Activated gamma-delta T cell treated with anti-CD3 and anti-CD28 coated beads, Interleukin-2, amount 50 U/mL, for 16 hours (primary cell): ENCODE data around the gene RASGRP4.
"Not testable (repeated sequence)": the region's sequence is repeated elsewhere in the genome, so short reads cannot be mapped to it uniquely, and the experiment has no call there.

Experiments used
- DNase-seq: peaks from one replicate; pipeline ENCODE4 v3.0.0-alpha.2; 2020; ENCODE audit warnings: low read depth

RASGRP4 gene

GRCh38 chr19:38425810-38426466 is at the start of gene RASGRP4:
Gene RASGRP4, minus strand, starts transcription at chr19:38426219. Its CDS starts 128 bp downstream, at chr19:38426091.
- DNase-seq, result no peak

- DNase-seq, result no peak
Measured at GRCh38 chr19:38475176-38475575, 49.2 kb upstream of the RASGRP4 start.

- DNase-seq, result no peak
Measured at GRCh38 chr19:38473201-38473600, 47.2 kb upstream of the RASGRP4 start.

DNA sequence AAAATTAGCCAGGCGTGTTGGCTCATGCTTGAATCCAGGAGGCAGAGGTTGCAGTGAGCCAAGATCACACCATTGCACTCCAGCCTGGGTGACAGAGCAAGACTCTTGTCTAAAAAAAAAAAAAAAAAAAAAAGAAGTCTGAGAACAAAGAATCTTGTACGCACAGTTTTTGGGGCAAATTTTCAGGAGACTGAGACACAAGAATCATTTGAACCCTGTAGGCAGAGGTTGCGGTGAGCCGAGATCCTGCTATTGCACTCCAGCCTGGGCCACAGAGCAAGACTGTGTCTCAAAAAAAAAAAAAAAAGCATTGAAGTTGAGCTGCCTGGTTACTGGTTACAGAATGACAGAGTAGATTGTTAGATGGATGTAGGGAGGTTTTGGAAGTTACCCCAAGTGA is 46.7 kb upstream of the RASGRP4 start:
- DNase-seq, result not testable (repeated sequence)

DNA sequence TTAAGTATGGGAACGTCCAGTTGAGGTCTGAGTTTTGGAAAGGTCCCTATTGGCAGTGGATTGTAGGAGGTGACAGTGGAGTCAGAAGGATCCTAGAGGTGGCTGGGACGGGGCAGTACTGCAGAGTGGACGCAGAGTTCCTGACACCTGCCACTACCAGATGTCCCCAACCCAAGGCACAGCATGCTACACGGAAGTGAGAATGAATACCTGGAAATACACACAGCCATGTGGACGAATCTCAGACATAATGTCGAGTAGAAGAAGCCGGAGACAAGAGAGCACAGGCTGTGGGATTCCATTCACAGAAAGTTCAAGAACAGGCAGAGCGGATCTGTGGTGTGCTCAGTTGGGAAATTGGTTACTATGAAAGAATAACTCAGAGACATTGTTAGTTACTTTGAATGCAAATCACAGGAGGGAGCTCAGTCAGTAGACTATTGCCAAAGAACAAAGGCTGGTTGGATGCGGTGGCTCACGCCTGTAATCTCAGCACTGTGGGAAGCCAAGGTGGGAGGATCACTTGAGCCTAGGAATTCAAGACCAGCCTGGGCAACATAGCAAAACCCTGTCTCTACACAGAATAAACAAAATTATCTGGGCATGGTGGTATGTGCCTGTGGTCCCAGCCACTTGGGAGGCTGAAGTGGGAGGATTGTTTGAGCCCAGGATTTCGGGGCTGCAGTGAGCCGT is 44.9 kb upstream of the RASGRP4 start:
- no peak for DNase-seq

DNA sequence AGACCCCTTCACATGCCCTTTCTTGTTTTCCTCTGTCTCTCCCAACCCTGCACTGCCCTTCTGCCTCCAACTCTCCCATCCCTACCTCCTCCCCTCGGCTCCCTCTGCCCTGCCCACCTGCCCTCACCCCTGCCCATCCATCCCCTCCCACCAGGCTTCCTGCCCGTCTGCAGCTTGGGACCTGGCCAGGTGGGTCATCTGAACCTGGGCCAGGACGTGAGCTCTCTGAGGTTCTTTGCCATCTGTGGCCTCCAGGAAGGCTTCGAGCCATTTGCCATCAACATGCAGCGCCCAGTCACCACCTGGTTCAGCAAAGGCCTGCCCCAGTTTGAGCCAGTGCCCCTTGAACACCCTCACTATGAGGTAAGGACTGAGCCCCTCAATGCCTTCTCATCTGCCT is 43.1 kb upstream of the RASGRP4 start:
- no peak for DNase-seq

DNA sequence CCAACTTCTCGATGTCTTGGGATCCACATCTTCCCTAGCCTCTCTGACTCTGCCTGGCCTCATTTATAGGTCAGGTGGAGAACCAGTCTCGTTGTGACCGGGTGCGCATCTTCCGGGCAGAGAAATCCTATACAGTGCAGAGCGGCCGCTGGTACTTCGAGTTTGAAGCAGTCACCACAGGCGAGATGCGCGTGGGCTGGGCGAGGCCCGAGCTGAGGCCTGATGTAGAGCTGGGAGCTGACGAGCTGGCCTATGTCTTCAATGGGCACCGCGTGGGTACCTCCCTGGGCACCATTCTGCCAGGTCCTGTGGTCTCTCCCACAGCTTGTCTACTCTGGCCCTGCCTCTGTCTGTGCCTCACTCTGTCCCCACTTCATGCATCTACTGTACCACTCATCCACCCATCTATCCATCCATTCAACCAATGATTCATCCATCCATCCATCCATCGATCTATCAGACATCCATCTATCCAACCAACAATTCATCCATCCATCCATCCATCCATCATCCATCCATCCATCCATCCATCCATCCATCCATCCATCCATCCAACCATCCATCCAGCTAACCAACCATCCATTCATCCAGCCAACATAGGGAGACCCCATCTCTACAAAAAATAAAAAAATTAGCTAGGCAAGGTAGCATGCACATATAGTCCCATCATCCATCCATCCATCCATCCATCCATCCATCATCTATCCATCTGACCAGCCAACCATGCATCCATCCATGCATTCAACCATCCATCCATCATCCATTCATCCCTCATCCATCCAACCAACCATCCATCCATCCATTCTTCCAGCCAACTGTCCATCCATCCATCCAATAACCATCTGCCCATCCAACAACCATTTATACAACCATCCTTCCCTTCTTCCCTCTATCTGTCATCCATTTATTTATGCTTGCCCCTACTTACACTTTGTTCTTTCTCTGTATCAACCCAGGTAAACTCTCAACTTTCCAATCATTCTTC is 41.8 kb upstream of the RASGRP4 start:
- no peak for DNase-seq

DNA sequence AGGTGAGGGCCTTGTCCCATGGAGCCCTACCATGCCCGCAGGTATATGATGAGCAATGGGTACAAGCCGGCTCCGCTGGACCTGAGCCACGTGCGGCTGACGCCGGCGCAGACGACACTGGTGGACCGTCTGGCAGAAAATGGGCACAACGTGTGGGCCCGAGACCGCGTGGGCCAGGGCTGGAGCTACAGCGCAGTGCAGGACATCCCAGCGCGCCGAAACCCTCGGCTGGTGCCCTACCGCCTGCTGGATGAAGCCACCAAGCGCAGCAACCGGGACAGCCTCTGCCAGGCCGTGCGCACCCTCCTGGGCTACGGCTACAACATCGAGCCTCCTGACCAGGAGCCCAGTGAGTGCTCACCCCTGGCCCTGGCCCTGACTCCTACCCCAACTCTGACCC is 40.0 kb upstream of the RASGRP4 start:
- DNase-seq, result no peak

GRCh38 chr19:38464421-38465082 is 38.5 kb upstream of the RASGRP4 start:
- DNase-seq, result no peak

DNA sequence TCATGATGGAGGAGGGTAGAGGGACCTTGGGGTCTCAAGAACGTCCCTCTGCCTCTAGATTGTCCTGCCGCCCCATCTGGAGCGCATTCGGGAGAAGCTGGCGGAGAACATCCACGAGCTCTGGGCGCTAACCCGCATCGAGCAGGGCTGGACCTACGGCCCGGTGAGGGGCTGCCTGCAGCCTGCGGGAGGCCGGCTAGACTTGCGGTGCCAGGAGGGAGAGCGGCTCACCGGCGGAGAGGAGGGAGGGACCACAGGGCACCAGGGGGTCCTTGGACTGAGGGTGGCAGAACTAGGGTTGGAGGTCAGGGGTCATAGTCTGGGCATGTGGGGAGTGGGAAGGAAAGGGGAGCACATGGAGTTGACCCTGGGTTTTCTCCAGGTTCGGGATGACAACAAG is 37.3 kb upstream of the RASGRP4 start:
- no peak for DNase-seq

GRCh38 chr19:38458991-38459390 is 33.0 kb upstream of the RASGRP4 start:
- DNase-seq, result no peak

DNA sequence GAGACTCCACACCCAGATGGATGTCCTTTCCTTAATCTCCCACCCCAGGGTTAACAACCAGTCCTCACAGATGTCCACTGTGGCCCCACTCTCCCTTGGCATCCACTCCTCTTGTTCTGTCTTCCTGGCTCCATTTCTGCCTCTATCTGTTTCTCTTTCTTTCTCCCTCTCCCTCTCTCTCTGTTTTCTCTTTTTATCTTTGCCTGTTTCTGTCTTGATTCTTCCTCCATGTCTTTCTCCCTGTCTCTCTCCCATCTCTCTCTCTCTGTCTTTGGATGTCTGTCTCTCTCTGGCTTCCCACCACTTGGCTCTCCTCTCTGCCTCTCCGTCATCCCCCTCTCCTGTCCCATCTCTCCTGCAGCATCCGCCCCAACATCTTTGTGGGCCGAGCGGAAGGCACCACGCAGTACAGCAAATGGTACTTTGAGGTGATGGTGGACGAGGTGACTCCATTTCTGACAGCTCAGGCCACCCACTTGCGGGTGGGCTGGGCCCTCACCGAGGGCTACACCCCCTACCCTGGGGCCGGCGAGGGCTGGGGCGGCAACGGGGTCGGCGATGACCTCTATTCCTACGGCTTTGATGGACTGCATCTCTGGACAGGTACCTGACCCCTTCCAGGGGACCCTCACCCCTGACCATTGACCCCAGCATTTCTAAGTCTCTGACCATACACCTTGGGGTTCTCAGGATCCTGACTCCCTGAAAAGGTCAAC is 31.8 kb upstream of the RASGRP4 start:
- no peak for DNase-seq

GRCh38 chr19:38457202-38457601 is 31.2 kb upstream of the RASGRP4 start:
- DNase-seq, result no peak

GRCh38 chr19:38455031-38455430 is 29.0 kb upstream of the RASGRP4 start:
- no peak for DNase-seq

GRCh38 chr19:38453596-38453995 is 27.6 kb upstream of the RASGRP4 start:
- no peak for DNase-seq

- no peak for DNase-seq
Measured at GRCh38 chr19:38452430-38453366, 26.7 kb upstream of the RASGRP4 start.

DNA sequence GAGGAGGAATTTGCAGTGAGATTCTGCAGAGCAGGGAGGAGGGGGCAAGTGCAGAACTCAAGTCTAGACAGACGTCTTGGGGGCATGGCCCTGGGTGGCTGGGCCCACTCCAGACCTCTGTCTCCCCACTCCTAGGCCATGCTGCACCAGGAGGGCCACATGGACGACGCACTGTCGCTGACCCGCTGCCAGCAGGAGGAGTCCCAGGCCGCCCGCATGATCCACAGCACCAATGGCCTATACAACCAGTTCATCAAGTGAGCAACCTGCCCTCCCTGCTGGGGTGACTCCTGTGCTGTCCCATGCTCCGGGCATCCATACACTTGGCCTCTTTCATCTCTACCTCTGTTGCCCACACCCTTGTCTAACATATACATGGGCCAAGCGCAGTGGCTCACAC is 25.6 kb upstream of the RASGRP4 start:
- no peak for DNase-seq

DNA sequence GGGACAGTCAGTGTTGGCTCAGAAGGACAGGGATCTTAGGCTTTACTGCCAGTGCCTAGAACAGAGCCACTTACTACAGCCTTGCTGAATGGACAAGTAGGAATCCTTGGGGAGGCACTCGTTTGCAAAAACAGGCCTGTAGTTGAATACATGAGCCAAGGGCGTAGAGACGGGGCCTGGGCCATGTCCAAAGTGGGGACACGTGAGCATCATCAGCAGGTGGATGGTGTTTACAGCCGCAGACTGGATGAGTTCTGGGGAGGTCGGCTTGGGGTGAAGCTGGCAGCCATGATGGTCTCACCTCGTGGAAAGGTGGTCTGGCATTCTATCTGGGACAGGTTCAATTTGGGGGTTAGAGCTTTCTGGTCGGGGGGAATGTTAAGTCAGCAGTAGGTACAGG is 25.0 kb upstream of the RASGRP4 start:
- DNase-seq, result no peak

- no peak for DNase-seq
Measured at GRCh38 chr19:38449518-38449917, 23.5 kb upstream of the RASGRP4 start.

DNA sequence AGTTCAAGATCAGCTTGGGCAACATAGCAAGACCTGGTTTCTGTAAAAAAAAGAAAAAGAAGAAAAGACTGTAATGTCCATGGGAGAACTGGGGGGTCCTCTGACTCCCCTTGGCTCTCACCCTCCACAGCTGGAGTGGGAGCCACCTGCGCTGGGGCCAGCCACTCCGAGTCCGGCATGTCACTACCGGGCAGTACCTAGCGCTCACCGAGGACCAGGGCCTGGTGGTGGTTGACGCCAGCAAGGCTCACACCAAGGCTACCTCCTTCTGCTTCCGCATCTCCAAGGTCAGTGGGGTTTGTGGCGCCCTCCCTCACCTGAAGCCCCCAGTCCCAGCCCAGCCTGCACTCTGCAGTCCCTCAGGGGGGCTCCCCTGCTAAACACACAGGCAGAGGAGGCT is 22.2 kb upstream of the RASGRP4 start:
- no peak for DNase-seq
